ENCODE results near the gene ITPR2. TPM values are rescaled to one million over a fixed set of nuclear protein-coding genes. Genes with fewer than 3 reads are reported as not detected.

The ITPR2 gene
- total RNA-seq, 1 experiment from 2014 or later = 14.3 TPM

DNA sequence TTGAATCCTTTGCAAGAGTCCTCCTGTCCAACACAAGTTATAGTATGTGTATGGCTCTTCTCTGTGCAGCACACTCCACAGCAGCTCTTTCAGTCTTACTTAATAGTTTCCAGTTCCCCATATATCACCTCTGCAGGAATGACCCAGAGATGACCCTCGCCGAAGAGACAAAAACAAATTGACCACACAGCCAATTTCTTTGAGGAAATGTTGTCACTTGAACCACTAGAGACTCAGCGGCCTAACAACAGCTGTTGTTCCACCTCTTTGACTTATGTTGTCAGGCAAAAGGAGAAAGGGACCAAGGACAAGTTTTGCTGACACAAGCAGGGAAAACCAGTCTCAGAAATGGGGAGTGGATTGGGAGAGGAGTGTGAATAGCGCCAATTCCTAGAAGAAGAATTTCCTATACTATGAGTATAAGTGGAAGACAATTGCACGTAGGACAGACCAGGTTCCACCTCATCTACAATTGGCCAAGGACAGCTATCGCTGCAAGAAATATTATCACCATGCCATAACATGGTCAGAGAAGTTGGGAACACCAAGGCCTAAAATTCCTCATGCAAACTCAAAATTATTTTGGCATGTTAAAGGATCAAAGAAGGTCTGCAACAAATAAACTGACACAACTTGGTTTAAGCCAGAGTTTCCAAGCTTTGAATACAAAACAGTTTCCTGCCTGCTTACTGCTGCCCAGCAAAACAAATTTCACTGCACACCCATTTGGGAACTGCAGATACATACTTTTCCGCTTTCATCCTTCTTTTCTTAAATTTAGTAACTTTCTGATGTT is 41.7 kb upstream of the ITPR2 start:
- intact Hi-C loops (cut with micrococcal nuclease) = loop anchor here (10.0 kb wide), 1 partner anchor 780 kb away; no protein-coding TSS in a partner anchor
- Mint-ChIP-seq H3K27me3 (ENCODE audit: insufficient read depth, unreplicated experiment) (no peaks in the 10 kb centered on the region), H3K36me3 (ENCODE audit: insufficient read depth, unreplicated experiment) (no peaks in the 10 kb centered on the region), H3K27ac (ENCODE audit: low read depth, unreplicated experiment) (no peak overlapping the region), H3K4me3 (ENCODE audit: unreplicated experiment) (no peak overlapping the region), H3K9me3 (ENCODE audit: unreplicated experiment) (no peaks in the 10 kb centered on the region), H3K4me1 (ENCODE audit: insufficient read depth, unreplicated experiment) (peaks cover 25% of the 10 kb centered on the region)
- DNase-seq (ENCODE audit: unreplicated experiment) = no peak
- CTCF ChIA-PET = interaction anchor here (0.6 to 6.2 kb wide), 7 partner anchors 10 to 65 kb away, joined by 3 to 44 read pairs (median 3); no protein-coding TSS in a partner anchor
- BruUV-seq (replicated peaks) = no TSS peak
- TF ChIP-seq, protein P1, sequence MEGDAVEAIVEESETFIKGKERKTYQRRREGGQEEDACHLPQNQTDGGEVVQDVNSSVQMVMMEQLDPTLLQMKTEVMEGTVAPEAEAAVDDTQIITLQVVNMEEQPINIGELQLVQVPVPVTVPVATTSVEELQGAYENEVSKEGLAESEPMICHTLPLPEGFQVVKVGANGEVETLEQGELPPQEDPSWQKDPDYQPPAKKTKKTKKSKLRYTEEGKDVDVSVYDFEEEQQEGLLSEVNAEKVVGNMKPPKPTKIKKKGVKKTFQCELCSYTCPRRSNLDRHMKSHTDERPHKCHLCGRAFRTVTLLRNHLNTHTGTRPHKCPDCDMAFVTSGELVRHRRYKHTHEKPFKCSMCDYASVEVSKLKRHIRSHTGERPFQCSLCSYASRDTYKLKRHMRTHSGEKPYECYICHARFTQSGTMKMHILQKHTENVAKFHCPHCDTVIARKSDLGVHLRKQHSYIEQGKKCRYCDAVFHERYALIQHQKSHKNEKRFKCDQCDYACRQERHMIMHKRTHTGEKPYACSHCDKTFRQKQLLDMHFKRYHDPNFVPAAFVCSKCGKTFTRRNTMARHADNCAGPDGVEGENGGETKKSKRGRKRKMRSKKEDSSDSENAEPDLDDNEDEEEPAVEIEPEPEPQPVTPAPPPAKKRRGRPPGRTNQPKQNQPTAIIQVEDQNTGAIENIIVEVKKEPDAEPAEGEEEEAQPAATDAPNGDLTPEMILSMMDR (IDR thresholded peaks at IDR 0.05; ENCODE audit: unreplicated experiment) = no peak
- POLR2A ChIA-PET = interaction anchor here (0.6 to 1.1 kb wide), 3 partner anchors 16 to 405 kb away, joined by 3 to 4 read pairs (median 4); no protein-coding TSS in a partner anchor

GRCh38 chr12:26872625-26873024 is 39.6 kb upstream of the ITPR2 start:
- intact Hi-C loops (cut with micrococcal nuclease) = loop anchor here (10.0 kb wide), 1 partner anchor 778 kb away; no protein-coding TSS in a partner anchor
- TF ChIP-seq, protein P1 (IDR thresholded peaks at IDR 0.05; ENCODE audit: unreplicated experiment) = no peak
- H3K9me3 Mint-ChIP-seq (ENCODE audit: unreplicated experiment) = no peaks in the 10 kb centered on the region
- H3K27me3 Mint-ChIP-seq (ENCODE audit: insufficient read depth, unreplicated experiment) = no peaks in the 10 kb centered on the region
- no peak overlapping the region for H3K27ac Mint-ChIP-seq (ENCODE audit: low read depth, unreplicated experiment)
- BruUV-seq (replicated peaks) = no TSS peak
- ChIA-PET POLR2A (no interaction called here), CTCF (interaction anchor here (1.9 to 6.2 kb wide), 2 partner anchors 9 to 12 kb away, joined by 7 to 44 read pairs; no protein-coding TSS in a partner anchor)
- H3K4me1 Mint-ChIP-seq (ENCODE audit: insufficient read depth, unreplicated experiment) = peaks cover 16% of the 10 kb centered on the region
- H3K4me3 Mint-ChIP-seq (ENCODE audit: unreplicated experiment) = no peak overlapping the region
- no peaks in the 10 kb centered on the region for H3K36me3 Mint-ChIP-seq (ENCODE audit: insufficient read depth, unreplicated experiment)
- no peak for DNase-seq (ENCODE audit: unreplicated experiment)

GRCh38 chr12:26871985-26872384 is 39.0 kb upstream of the ITPR2 start:
- TF ChIP-seq, protein P1 (IDR thresholded peaks at IDR 0.05; ENCODE audit: unreplicated experiment) = no peak
- BruUV-seq (replicated peaks) = no TSS peak
- ChIA-PET CTCF (interaction anchor here (0.6 to 6.2 kb wide), 4 partner anchors 9 to 448 kb away, joined by 3 to 44 read pairs (median 5); no protein-coding TSS in a partner anchor), POLR2A (no interaction called here)
- Mint-ChIP-seq H3K36me3 (ENCODE audit: insufficient read depth, unreplicated experiment) (no peaks in the 10 kb centered on the region), H3K9me3 (ENCODE audit: unreplicated experiment) (no peaks in the 10 kb centered on the region), H3K4me3 (ENCODE audit: unreplicated experiment) (no peak overlapping the region), H3K27ac (ENCODE audit: low read depth, unreplicated experiment) (no peak overlapping the region), H3K4me1 (ENCODE audit: insufficient read depth, unreplicated experiment) (peaks cover 16% of the 10 kb centered on the region), H3K27me3 (ENCODE audit: insufficient read depth, unreplicated experiment) (no peaks in the 10 kb centered on the region)
- intact Hi-C loops (cut with micrococcal nuclease) = loop anchor here (10.0 kb wide), 1 partner anchor 777 kb away; no protein-coding TSS in a partner anchor
- no peak for DNase-seq (ENCODE audit: unreplicated experiment)
